GM18499 (cell line): Measurements from ENCODE around the gene HYAL2.
"Not testable (repeated sequence)": the region's sequence is repeated elsewhere in the genome, so short reads cannot be mapped to it uniquely, and the experiment has no call there.

Experiments used
- ATAC-seq: cut with Tn5 transposase; IDR thresholded peaks from one replicate; pipeline ENCODE4 v1.9.1; 2021; ENCODE audit warnings: moderate number of reproducible peaks; ENCODE audit not compliant: insufficient read depth, unreplicated experiment

The HYAL2 gene

DNA sequence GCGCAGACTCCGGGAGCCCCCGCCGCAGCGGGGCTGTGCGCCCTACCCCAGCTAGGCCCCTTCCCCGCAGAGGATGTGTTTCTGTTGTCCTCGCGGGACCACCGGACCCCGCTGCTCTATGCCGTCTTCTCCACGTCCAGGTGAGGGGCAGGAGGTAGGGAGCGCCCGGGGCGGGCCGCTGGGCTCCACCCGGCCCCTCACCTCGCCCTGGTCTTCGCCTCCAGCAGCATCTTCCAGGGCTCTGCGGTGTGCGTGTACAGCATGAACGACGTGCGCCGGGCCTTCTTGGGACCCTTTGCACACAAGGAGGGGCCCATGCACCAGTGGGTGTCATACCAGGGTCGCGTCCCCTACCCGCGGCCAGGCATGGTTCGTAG is 48.9 kb downstream of the HYAL2 start:
- ATAC-seq: no peak

DNA sequence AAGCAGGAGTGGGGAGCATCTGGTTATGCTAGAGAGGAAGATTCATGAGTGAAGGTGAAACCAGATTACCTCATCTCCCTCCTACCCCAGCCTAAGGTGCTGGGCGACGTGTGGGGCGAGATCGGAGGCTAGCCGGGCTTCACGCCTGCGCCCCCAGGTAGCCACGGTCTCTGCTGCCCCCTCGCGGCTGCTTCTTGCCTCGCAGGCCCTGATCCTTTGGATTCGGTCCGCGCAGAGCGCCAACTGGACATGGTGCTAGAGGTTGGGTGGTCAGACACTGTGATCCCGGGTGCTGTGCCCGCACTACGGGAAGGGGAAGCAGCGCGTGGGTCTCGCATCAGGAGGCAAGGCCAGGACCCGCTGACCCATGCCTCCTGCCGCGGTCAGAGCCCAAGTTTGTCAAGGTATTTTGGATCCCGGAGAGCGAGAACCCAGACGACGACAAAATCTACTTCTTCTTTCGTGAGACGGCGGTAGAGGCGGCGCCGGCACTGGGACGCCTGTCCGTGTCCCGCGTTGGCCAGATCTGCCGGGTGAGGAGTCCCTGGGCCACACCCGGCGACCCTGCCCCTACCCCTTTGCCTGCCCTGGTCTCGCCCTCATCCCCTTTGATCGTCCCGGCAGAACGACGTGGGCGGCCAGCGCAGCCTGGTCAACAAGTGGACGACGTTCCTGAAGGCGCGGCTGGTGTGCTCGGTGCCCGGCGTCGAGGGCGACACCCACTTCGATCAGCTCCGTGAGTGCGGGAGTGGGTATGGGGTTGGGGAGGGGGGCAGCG is 49.4 kb downstream of the HYAL2 start:
- peak; percentile 85 for ATAC-seq

DNA sequence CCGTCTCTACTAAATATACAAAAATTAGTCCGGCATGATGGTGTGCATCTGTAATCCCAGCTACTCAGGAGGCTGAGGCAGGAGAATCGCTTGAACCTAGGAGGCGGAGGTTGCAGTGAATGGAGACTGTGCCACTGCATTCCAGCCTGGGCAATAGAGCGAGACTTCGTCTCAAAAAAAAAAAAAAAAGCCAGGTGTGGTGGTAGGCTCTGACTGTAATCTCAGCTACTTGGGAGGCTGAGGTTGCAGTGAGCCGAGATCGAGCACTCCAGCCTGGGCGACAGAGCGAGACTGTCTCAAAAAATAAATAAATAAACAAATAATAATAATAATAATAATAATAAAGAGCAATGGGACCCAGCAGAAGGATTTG is 50.0 kb downstream of the HYAL2 start:
- not testable (repeated sequence) for ATAC-seq

DNA sequence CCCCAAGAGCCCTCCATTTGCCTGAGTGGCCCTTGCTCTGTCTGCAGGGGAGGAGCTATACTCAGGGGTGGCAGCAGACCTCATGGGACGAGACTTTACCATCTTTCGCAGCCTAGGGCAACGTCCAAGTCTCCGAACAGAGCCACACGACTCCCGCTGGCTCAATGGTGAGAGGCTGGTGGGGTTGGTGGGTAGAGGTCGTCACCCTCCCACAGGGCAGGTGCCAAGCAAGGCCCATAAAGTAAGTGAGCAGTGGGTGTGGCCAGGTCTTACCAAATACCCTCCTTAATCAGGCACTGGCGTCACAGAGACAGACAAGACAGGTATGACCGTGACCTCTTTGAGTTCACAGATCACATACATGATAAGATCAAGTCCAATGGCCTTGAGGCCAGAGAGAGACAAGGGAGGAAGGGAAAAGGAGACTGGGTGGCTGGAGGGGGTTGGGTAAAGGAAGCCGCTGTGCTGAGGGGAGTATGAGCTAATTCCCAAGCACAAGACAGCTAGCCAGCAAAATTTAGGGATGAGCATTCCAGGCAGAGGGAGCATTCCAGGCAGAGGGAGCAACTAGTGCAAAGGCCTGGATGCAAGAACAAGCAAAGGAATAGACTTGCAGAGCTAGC is 51.1 kb downstream of the HYAL2 start:
- ATAC-seq: no peak

DNA sequence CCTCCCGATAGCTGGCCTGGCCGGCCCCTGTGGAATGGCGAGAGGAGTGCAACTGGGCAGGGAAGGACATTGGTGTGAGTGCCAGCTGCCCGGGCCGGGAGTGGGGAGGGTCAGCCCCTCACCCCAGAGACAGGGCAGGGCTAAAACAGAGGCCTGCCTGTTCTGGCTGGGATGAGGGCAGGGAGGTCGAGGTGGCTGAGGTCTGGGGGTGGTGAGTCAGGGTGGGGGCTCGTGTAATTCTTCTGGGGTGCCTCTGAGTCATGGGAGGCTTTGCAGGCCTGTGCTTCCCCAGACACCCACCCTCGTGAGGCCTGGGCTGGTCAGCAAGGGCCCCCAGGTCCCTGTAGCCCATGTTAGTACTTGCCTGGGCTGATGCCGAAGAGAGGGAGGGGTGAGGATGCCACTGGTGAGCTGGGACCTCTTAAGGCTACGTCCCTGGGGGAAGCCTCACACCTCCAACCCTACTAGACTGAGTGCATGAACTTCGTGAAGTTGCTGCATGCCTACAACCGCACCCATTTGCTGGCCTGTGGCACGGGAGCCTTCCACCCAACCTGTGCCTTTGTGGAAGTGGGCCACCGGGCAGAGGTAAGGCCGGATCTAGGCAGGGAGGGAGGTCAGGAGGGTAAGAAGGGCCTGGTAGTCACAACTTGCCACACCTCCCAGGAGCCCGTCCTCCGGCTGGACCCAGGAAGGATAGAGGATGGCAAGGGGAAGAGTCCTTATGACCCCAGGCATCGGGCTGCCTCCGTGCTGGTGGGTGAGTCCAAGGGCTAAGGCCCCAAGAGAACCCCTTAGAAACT is 51.9 kb downstream of the HYAL2 start:
- ATAC-seq: no peak

DNA sequence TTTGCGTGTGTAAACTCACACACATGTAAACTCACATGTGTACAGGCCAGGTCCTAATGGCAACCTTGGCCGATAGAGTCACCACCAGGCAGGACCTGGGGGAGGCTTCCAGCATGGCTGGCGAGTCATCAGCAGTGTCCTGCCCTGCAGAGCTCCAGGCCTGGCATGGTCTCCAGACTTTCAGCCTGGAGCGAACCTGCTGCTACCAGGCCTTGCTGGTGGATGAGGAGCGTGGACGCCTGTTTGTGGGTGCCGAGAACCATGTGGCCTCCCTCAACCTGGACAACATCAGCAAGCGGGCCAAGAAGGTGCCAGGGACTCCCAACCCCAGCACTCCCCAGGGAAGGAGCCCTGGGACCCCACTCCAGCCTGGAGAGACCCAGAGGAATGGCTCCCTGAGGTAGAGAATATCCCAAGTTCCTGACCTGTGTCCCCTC is 52.5 kb downstream of the HYAL2 start:
- no peak for ATAC-seq

DNA sequence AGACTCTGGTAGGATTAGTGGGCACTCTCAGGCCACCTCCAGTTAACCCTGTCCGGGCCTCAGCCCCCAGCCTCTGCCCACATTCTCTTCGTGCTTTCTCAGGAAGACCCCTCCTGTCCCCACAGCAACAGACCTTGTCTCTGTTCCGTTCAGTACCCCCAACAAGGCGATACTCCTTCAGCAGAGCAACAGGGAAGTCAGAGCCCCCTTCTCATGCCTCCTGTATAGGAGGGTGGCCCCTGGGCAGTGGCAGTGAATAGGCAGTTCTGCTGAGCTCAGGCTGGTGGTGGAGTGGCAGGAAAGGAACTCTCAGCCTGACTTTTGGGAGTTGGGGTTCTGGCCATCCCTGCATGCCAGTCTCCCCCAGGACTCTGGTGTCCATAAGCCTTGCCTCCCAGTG is 53.1 kb downstream of the HYAL2 start:
- no peak for ATAC-seq

DNA sequence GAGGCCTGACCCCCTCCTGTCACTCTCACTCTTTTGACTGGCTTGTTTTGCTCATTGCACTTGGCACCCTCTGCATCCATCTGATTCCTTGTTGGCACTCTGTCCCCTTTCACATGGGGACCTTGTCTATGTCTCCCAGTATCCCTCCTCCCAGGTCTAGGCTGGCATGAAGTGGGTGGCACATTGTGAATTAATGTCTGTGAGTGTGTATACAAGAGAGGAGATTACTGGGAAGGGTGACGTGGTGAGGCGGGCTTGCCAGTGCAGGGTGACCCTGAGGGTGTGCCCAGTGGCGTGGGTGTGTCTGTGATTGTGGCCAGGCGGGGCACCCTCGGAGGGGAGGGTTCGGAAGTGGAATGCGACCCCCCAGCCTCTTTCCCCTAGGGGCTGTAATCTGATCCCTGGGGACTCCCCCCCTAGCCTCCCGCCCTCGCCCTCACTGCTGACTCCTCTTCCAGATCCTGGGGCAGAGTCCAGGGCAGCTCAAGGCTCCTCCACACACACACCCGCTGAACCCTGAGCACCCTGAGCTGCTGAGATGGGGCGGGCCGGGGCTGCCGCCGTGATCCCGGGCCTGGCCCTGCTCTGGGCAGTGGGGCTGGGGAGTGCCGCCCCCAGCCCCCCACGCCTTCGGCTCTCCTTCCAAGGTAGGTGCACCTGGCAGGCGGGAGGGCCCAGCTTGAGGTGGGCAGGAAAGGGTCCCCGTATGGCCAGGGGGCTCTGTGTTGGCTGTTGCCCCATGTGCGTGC is 53.7 kb downstream of the HYAL2 start, which contains the start of gene SEMA3B:
Gene SEMA3B (plus strand): TSS at position 445 of the 749 bp plus-strand sequence. CDS start 94 bp downstream, at position 539.
- ATAC-seq: no peak

DNA sequence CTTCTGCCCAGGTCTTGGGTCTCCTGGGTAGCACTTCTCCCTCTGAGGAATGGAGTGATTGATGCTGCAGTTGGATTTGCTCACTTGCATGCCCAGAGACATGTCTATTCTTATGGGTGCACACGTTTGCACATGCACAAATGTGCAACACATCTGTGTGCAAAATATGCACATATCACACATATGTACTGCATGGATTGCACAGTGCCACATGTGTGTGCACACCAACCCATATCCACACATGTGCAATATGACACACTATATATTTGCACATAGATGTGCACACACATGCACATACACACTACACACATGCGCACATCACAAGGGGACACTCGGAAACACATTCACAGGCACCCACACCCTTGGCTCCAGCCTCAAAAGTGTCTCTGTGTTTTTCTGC is 54.3 kb downstream of the HYAL2 start:
- ATAC-seq: no peak
